Measurements from ENCODE around the gene CCDC71L.

DNA sequence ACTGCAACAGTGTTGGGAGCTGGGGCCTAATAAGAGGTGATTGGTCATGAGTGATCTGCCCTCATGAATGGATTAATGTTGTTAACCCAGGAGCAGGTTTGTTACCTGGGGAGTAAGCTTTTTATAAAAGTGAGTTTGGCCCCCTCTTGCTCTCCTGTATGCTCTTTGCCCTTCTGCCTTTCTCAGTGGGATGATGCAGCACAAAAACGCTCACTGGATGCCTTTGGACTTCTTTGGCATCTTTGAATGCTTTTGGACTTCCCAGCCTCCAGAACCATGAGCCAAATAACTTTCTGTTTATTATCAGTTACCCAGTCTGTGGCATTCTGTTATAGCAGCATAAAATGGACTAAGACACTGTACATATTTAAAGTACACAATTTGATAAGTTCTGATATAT, 48.5 kb downstream of the CCDC71L start:
- TF ChIP-seq EZH2phosphoT487 (IDR thresholded peaks at IDR 0.05; ENCODE audit: low read depth) = no peak
- TF ChIP-seq, protein P1, sequence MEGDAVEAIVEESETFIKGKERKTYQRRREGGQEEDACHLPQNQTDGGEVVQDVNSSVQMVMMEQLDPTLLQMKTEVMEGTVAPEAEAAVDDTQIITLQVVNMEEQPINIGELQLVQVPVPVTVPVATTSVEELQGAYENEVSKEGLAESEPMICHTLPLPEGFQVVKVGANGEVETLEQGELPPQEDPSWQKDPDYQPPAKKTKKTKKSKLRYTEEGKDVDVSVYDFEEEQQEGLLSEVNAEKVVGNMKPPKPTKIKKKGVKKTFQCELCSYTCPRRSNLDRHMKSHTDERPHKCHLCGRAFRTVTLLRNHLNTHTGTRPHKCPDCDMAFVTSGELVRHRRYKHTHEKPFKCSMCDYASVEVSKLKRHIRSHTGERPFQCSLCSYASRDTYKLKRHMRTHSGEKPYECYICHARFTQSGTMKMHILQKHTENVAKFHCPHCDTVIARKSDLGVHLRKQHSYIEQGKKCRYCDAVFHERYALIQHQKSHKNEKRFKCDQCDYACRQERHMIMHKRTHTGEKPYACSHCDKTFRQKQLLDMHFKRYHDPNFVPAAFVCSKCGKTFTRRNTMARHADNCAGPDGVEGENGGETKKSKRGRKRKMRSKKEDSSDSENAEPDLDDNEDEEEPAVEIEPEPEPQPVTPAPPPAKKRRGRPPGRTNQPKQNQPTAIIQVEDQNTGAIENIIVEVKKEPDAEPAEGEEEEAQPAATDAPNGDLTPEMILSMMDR (IDR thresholded peaks at IDR 0.05; ENCODE audit: low read depth, low read length) = no peak

All from OCI-LY3 (cell line).